Measurements from ENCODE around the gene GIPC1.

Gene GIPC1

GRCh38 chr19:14450168-14450874, 45.6 kb downstream of the GIPC1 start:
- TF ChIP-seq EZH2 (IDR thresholded peaks at IDR 0.05; ENCODE audit: borderline replicate concordance, low read length) (no peak), CTCF (IDR thresholded peaks at IDR 0.05; ENCODE audit: low read length) (no peak)
- Histone ChIP-seq H3K9me3 (ENCODE audit: low read length) (no peaks in the 10 kb centered on the region), H4K20me1 (ENCODE audit: insufficient read depth, low read length) (no peaks in the 10 kb centered on the region), H3K4me1 (ENCODE audit: insufficient read depth, low read length, severe bottlenecking) (no peaks in the 10 kb centered on the region), H3K9me2 (ENCODE audit: low read depth, low read length) (no peaks in the 10 kb centered on the region), H3K36me3 (ENCODE audit: insufficient read depth, low read length) (peaks cover 81% of the 10 kb centered on the region), H3K4me3 (ENCODE audit: low read depth, low read length, poor library complexity, severe bottlenecking) (no peak overlapping the region), H3K4me2 (ENCODE audit: low read length) (no peak overlapping the region), H2AFZ (ENCODE audit: low read length) (no peak overlapping the region), H3K27me3 (ENCODE audit: insufficient read depth, low read length) (no peaks in the 10 kb centered on the region), H3F3A (ENCODE audit: insufficient read depth, low read length) (no peaks in the 10 kb centered on the region), H3K9ac (ENCODE audit: low read length) (no peak overlapping the region), H3K27ac (ENCODE audit: low read depth, low read length, poor library complexity, severe bottlenecking) (no peak overlapping the region), H3K79me2 (ENCODE audit: insufficient read depth, low read length) (no peaks in the 10 kb centered on the region)

- H3K4me3 ChIP-seq (ENCODE audit: low read depth, low read length, poor library complexity, severe bottlenecking): no peak overlapping the region
- no peak overlapping the region for H3K9ac ChIP-seq (ENCODE audit: low read length)
- H3K27ac ChIP-seq (ENCODE audit: low read depth, low read length, poor library complexity, severe bottlenecking): no peak overlapping the region
- no peaks in the 10 kb centered on the region for H3K9me2 ChIP-seq (ENCODE audit: low read depth, low read length)
- no peak overlapping the region for H2AFZ ChIP-seq (ENCODE audit: low read length)
- no peaks in the 10 kb centered on the region for H4K20me1 ChIP-seq (ENCODE audit: insufficient read depth, low read length)
- H3K9me3 ChIP-seq (ENCODE audit: low read length): no peaks in the 10 kb centered on the region
- H3K36me3 ChIP-seq (ENCODE audit: insufficient read depth, low read length): peaks cover 80% of the 10 kb centered on the region
- no peaks in the 10 kb centered on the region for H3K4me1 ChIP-seq (ENCODE audit: insufficient read depth, low read length, severe bottlenecking)
- TF ChIP-seq EZH2 (IDR thresholded peaks at IDR 0.05; ENCODE audit: borderline replicate concordance, low read length) (no peak), CTCF (IDR thresholded peaks at IDR 0.05; ENCODE audit: low read length) (no peak)
- no peaks in the 10 kb centered on the region for H3F3A ChIP-seq (ENCODE audit: insufficient read depth, low read length)
- H3K79me2 ChIP-seq (ENCODE audit: insufficient read depth, low read length): no peaks in the 10 kb centered on the region
- H3K27me3 ChIP-seq (ENCODE audit: insufficient read depth, low read length): no peaks in the 10 kb centered on the region
- H3K4me2 ChIP-seq (ENCODE audit: low read length): no peak overlapping the region
Measured at GRCh38 chr19:14449321-14449720, 46.6 kb downstream of the GIPC1 start.

DNA sequence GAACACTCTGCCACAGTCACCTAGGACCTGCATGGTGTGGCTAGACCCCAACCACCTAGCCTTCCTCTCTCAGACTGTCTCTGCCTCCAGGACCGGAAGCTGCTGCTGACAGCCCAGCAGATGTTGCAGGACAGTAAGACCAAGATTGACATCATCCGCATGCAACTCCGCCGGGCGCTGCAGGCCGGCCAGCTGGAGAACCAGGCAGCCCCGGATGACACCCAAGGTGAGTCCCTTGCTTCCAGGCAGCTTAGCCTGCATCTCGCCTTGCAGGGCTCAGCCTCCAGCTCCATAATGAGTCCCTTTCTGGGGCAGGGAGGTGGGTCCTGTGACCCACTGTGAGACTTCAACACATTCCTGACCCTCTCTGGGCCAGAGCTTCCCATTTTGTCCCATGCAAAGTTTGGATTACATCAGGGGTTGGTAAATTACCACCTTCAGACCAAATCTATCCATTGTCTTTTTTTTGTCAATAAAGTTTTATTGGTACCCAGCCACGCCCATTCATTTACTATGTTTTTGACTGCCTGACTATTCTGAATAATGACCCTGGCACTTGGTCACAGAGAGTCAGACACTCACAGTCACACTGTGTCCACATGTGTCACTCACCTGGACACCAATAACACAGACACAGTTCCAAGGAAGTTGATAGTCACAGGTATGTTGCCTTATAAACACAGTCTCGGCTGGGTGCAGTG, 49.4 kb downstream of the GIPC1 start:
- Histone ChIP-seq H3K4me2 (ENCODE audit: low read length) (no peak overlapping the region), H3K9me3 (ENCODE audit: low read length) (no peaks in the 10 kb centered on the region), H3K27me3 (ENCODE audit: insufficient read depth, low read length) (no peaks in the 10 kb centered on the region), H3K4me3 (ENCODE audit: low read depth, low read length, poor library complexity, severe bottlenecking) (no peak overlapping the region), H2AFZ (ENCODE audit: low read length) (no peak overlapping the region), H4K20me1 (ENCODE audit: insufficient read depth, low read length) (no peaks in the 10 kb centered on the region), H3K79me2 (ENCODE audit: insufficient read depth, low read length) (no peaks in the 10 kb centered on the region), H3F3A (ENCODE audit: insufficient read depth, low read length) (no peaks in the 10 kb centered on the region), H3K27ac (ENCODE audit: low read depth, low read length, poor library complexity, severe bottlenecking) (no peak overlapping the region), H3K4me1 (ENCODE audit: insufficient read depth, low read length, severe bottlenecking) (no peaks in the 10 kb centered on the region), H3K36me3 (ENCODE audit: insufficient read depth, low read length) (peaks cover 93% of the 10 kb centered on the region), H3K9me2 (ENCODE audit: low read depth, low read length) (no peaks in the 10 kb centered on the region), H3K9ac (ENCODE audit: low read length) (no peak overlapping the region)
- TF ChIP-seq CTCF (IDR thresholded peaks at IDR 0.05; ENCODE audit: low read length): no peak
- no peak for TF ChIP-seq EZH2 (IDR thresholded peaks at IDR 0.05; ENCODE audit: borderline replicate concordance, low read length)

All from OCI-LY1 (cell line).